NCI-H187 treated with DMSO at 0.1 percent for 48 hours (cell line): ENCODE data around the gene TMTC2.
"Not testable (repeated sequence)": the region's sequence is repeated elsewhere in the genome, so short reads cannot be mapped to it uniquely, and the experiment has no call there.

Experiments
- DNase-seq: peaks from one replicate; lab custom pipeline; 2025; lab: John Stamatoyannopoulos, UW

Gene TMTC2

GRCh38 chr12:82793751-82794281, 107.1 kb downstream of the TMTC2 start:
- no peak for DNase-seq

- DNase-seq: no peak
These were observed 110.8 kb downstream of the TMTC2 start for GRCh38 chr12:82797480-82797879.

- no peak for DNase-seq
These were observed 113.5 kb downstream of the TMTC2 start for GRCh38 chr12:82800185-82800584.

GRCh38 chr12:82801951-82802610, 115.4 kb downstream of the TMTC2 start:
- DNase-seq: no peak

- peak; percentile 11 for DNase-seq
These were observed 116.5 kb downstream of the TMTC2 start for GRCh38 chr12:82803201-82803600.

- DNase-seq: no peak
These were observed 117.9 kb downstream of the TMTC2 start for GRCh38 chr12:82804601-82805000.

- DNase-seq: not testable (repeated sequence)
These were observed 118.3 kb downstream of the TMTC2 start for GRCh38 chr12:82805004-82805403.

GRCh38 chr12:82805812-82806497, 119.2 kb downstream of the TMTC2 start:
- DNase-seq: no peak

GRCh38 chr12:82807132-82807737, 120.5 kb downstream of the TMTC2 start:
- no peak for DNase-seq

GRCh38 chr12:82810568-82810967, 123.9 kb downstream of the TMTC2 start:
- DNase-seq: no peak

- DNase-seq: no peak
These were observed 130.7 kb downstream of the TMTC2 start for GRCh38 chr12:82817368-82817767.

- DNase-seq: no peak
These were observed 131.7 kb downstream of the TMTC2 start for GRCh38 chr12:82818271-82819035.

GRCh38 chr12:82826505-82826904, 139.8 kb downstream of the TMTC2 start:
- DNase-seq: no peak

- no peak for DNase-seq
These were observed 145.4 kb downstream of the TMTC2 start for GRCh38 chr12:82832096-82832495.

GRCh38 chr12:82832981-82833380, 146.3 kb downstream of the TMTC2 start:
- DNase-seq: no peak

GRCh38 chr12:82833481-82833880, 146.8 kb downstream of the TMTC2 start:
- DNase-seq: no peak

- DNase-seq: no peak
These were observed 148.5 kb downstream of the TMTC2 start for GRCh38 chr12:82835217-82835616.

- no peak for DNase-seq
These were observed 151.4 kb downstream of the TMTC2 start for GRCh38 chr12:82838131-82838551.

GRCh38 chr12:82838827-82839226, 152.1 kb downstream of the TMTC2 start:
- DNase-seq: no peak

- no peak for DNase-seq
These were observed 153.1 kb downstream of the TMTC2 start for GRCh38 chr12:82839796-82840195.

- no peak for DNase-seq
These were observed 154.8 kb downstream of the TMTC2 start for GRCh38 chr12:82841487-82841904.

- DNase-seq: no peak
These were observed 155.8 kb downstream of the TMTC2 start for GRCh38 chr12:82842480-82842879.
